GM18517 (cell line): ENCODE data around the gene PEX14.

Source experiments
- ATAC-seq: cut with Tn5 transposase; IDR thresholded peaks from one replicate; pipeline ENCODE4 v1.9.1; 2021; ENCODE audit warnings: mild to moderate bottlenecking, moderate library complexity; ENCODE audit not compliant: unreplicated experiment

Gene PEX14

DNA sequence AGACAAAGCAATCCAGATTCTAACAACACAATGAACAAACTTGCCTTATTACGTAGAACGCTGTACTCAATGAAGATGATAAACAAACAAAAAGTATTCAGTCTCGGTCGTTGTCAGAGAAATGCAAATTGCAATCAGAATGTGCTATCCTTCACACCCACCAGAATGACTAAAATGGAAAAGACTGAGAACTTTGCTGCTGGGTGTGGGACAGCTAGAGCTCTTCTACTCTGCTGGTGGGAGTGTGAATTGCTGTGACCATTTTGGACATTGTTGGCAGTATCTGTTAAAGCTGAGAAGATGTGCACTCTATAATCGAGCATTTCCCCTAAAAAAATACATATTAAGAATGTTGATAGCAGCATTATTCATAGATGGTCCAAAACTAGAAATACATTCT, 111.4 kb downstream of the PEX14 start:
- ATAC-seq, result no peak

DNA sequence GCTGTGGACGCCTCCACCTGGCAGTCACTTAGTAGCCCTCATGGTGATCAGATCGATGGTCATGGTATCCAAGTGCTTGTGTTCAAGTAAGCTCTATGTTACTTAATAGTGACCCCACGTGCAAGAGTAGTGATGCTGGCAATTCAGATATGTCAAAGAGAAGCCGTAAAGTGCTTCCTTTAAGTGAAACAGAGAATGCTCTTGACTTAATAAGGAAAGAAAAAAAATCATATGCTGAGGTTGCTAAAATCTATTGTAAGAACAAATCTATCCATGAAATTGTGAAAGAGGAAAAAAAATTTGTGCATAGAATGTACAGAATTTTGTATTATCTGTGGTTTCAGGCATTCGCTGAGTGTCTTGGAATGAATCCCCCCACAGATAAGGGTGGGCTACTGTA, 113.9 kb downstream of the PEX14 start:
- no peak for ATAC-seq

DNA sequence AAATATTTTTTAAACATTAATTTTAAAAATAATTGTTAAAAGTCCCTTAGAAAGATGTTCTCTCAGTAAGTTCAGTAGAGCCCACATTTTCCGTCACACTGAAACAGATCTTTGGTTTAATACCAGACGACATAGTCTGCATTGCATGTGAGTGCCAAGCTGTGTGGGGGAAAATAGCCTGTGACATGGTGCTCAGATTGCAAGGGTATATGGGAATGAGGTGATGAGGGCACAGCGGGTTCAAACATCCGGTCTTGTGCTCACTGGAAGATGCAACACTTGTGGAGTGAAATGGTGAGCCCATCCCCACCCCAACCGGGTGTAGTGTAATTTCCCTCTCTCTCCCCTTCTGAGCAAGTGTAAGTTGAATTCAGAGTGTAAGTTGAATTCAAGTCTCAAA, 114.3 kb downstream of the PEX14 start:
- no peak for ATAC-seq

DNA sequence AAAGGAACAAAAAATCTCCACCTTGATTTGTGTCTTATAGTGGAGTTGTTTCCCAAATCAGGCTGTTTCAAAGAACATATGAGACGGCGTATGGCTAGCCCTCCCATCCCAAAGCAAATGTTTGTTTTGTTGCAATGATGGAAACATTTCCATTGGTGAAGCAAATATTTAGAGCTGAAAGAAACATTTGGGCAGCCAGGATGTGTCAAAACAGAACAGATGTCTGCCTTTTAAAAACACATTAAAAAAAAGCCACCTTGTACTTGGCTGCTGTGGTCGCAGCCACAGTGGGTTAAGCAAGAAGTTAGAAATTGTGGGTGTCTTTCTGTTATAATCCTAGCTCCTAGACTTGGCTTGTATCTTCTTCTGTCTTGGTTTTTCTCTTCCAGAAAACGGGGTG, 116.3 kb downstream of the PEX14 start:
- ATAC-seq, result no peak

DNA sequence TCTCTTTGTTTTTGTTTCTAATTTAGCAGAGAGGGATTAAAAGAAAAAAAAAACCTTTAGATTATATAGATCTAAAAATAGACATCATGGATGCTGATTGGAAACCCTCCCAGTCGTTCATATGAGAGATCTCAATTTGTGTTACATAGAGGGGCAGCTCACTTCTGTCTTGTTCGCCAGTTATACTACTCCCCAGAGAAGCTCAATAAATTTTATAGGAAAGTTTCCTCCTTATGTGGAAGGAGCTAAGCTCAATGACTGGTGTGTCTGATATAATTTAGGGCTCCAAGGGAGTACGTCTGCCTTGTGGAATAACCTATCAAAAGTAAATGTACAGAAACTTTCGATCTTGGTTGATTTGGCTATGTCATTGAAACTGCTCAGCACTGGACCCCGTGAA, 117.6 kb downstream of the PEX14 start:
- no peak for ATAC-seq

DNA sequence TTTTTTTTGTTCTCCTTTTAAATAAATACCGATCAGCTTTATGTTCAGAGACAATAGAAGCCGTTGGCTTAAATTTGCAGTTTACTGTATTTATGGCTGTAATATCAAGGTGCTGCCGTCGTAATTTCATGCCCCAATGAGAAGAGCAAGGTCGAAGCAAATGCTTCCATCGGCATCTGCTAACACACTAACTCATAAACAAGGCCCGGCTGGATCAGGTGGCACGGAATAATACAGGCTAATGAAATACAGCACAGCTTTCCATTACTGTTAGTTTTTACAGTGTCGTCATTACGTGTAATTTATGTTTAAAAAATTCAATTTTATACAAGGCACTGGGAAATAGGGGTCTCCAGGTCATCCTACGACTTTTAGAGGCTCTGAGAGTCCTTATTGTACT, 119.0 kb downstream of the PEX14 start:
- no peak for ATAC-seq

DNA sequence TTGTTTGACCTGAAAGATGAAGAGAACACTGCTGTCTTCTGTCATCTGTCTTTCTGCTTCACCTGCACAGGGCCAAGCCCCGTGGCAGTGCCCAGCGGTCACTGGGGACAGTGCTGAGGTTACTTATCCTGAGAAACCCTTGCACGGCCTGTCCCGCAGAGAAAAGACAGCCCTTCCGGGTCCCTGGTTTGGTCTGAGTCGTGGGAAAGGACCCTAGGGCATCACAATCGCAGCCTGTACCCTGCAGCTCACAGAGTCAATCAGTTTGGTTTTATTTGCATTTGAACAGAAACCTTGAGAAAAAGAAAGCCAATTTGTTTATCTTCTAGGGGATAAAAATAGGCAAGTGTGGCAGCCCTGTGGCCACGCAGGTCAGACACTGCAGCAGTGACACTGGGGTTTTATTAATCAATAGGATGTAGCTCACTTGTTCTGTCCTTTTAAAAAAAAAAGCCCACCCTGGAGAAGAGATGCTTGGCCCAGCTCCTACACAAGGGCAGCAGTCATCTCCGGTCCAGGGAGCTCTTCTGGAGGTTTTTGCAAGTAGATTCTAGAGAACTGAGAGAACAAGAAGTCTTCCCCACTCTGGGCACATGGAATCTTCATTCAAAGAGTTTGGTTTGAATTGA, 120.0 kb downstream of the PEX14 start:
- no peak for ATAC-seq

DNA sequence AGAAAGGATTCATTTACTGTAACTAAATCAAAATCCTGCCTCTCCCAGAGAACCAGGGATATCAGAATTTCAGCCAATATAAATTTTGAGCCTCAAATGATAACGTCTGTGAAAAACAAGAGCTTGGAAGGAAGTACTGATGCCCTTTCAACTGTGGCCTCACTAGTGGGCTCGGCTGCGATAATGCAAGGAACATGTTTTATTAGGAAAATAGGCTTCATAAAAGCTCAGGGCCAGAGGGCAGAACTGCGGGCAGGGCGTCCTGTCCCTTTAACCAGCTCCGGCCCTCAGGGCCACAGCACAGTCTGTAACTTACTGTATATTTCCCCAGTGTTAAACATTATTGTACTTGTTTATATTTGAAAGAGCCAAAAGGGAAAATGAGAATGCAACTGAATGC, 122.0 kb downstream of the PEX14 start:
- no peak for ATAC-seq

DNA sequence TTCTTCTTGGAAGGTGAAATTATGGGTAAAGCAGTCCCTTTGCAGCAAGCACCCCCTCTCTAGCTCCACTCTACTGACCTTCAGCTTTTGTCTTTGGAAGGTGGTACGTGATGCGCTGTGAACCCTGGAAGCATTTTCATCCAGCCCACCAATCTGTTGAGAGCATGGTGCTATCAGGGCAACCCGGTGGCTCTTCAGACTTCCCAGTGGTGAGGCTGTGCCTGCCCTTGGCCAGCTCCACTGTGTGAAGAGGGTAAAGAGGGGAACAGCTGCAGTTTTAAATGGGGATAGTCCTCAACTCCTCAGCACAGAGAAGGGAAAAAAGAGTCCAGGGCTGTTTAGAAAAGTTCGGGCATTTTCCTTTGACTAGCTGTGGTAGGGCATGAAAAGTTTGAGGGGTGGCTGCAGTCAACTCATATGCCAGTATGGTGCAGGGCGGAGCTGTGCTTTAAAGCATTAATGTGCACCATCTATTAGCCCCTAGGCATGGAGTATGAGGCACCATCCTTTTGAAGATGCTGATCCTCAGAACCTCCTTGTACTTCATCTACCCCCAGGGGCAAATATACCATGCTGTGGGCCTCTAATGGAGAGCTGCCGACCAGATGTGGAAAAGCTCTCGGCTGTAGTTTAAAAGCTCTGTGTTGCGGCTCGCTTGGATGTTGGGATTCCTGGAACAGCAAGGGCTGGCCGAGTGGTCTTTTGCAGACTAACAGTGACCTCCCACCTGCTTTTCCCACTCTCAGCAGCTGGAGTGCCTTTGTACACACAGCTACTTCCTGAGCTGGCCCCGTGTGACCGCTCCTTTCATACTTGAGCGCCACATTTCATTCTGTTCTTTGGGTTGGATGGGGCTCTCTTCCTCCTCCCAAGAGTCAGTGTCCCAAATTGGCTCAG, 123.0 kb downstream of the PEX14 start:
- no peak for ATAC-seq

DNA sequence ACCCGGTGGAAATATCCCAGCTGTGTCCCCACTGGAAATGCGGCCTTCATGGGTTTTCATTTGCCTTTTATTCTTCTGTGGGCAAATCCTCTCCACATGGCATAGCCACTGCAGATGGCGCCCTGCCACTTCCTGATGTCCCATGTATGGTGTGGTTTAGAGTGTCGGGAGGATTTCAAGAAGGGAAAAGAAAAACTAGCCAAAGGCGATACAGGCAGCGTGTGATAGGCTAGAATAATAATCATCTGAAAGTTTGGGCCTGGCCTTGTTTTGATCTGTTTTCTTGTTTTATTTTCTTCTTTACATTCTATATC, 123.6 kb downstream of the PEX14 start:
- ATAC-seq, result no peak

DNA sequence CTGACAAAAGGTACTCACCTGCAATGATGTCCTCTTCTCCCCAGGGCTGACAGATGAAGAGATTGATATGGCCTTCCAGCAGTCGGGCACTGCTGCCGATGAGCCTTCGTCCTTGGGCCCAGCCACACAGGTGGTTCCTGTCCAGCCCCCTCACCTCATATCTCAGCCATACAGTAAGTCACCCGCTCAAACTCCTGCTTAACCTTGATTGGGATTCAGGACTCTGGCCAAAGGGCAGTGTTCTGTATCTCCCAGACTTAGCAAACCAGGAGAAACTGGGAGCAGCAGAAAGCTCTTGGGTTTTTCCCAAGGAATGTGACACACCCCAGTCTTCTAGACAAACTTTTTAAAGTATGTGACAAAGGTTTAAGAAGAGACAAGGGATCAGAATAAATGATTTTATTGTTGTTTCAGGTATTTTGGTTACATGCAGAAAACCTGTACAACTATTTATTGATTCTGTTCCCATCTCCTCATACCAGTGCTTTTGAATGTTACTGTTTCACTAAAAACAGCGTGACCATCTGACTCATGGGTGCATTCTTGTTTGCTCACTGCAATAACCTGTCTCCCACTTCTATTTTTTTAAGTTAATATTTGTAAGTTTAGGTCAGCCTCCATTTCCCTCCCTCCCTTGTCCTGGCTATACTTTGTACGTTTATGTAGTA, 124.6 kb downstream of the PEX14 start:
- no peak for ATAC-seq

DNA sequence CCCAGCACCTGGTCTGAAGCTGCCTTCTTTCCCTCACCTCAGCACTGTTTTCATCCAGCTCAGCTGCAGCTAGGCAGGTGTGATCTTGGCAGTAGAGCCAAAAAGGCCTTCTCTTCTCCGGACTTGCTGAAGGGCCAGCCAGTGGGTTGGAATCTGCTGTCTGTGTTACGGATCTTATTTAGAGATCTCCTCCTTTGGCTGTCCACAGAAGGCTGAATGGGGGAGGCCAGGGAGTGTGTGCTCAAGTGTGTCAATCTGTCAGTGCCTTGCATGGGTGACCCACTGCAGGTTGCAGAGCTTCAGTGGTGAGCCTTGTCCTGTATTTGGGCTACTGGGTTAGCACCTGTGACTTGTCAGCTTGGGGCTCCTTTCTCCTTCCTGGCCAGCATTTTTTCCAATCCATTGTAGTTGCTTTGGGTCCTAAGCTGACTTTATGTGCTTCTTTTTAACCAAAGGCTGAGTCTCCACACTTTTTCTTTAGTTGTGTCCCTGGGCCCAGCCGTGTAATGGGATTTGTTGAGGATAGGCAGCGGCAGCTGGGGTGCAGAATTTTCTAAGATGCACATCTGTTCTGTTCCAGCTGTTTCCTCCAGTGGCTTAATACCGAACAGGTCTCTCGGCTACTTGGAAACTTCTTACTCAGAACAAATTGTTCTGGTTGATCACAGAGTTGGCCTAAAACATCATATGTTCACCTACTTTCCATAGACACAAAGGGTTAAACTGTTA, 126.8 kb downstream of the PEX14 start:
- ATAC-seq, result no peak

DNA sequence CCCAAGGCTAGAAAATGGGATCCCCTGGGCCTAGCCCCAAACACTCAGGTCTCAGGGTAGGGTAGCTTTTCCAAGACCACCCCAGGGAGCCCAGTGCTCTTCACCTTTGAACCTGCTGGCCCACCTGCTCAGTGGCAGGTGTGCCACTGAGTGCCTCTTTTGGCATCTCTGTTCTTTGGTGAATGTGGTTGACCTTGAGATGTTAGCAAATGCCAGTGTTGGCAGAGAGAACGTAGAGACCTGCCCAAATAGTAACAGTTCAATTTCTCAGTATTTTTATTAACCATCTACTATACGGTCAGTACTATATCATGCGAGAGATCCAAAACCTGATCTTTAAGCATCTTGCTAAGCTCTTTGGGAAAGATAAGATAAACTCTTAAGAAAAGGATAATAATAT, 128.2 kb downstream of the PEX14 start:
- no peak for ATAC-seq

DNA sequence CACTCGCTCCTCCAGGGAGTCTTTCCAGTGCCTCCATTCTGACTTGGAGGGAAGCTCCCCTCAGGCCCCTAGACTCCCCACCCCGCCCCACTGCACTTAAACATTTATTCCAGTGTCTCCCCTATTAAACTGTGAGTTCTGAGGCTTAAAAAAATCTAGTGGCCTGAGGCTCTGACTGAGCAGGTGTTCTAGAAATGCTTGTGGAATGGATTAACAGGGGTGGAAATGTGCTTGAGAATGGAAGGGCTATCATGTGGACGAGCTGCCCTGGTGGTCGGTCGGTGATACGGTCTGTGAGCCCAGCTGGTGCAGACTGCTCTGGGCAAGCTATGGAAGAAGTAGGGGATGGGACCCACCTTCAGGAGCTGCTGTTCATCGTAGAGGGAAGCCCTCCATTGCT, 130.2 kb downstream of the PEX14 start:
- no peak for ATAC-seq

DNA sequence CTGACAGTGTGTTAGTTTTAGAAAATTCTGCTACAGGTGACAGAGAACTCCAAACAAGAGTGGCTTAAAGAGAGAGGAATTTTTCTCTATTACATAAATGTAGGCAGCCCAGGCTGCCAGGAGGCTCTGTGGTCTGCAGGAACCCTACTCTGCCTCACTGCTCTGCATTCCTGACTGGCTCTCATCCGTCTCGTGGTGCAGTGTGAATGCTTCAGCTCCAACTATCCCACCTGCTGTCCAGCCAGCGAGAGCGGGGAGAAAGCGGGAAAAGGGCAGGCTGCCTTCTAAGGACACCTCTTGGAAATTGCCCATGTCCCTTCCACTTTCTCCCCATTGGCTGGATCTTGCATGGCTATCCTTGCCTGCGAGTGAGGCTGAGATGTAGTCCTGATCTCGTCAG, 131.3 kb downstream of the PEX14 start:
- ATAC-seq, result no peak

DNA sequence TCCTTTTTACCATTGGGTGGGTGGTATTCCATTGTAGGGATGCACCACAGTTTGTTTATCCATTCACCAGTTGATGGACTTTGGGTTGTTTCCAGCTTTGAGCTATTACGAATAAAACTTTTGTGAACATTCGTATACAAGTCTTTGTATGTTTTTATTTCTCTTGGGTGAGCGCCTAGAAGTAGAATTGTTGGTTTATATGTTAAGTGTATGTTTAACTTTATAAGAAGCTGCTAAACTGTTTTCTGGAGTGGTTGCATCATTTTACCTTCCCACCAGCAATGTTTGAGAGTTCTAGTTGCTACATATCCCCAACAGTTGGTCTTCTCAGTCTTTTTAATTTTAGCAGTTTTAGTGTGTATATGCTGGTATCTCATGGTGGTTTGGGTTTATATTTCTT, 132.5 kb downstream of the PEX14 start:
- ATAC-seq, result no peak

DNA sequence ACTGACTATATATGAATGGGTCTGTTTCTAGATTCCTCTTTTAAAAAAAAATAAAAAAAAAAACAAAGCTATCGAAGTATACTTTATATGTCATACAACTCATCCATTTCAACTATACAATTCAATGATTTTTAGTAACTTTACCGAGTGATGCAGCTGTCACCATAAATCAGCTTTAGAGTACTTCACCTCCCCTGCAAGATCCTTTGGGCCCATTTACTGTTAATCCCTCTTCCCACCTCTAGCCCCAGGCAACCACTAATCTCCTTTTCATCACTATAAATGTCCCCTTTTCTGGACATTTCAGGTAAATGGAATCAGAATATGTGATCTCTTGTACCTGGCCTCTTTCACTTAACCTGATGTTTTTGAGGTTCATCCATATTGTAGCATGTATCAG, 133.9 kb downstream of the PEX14 start:
- ATAC-seq, result no peak

DNA sequence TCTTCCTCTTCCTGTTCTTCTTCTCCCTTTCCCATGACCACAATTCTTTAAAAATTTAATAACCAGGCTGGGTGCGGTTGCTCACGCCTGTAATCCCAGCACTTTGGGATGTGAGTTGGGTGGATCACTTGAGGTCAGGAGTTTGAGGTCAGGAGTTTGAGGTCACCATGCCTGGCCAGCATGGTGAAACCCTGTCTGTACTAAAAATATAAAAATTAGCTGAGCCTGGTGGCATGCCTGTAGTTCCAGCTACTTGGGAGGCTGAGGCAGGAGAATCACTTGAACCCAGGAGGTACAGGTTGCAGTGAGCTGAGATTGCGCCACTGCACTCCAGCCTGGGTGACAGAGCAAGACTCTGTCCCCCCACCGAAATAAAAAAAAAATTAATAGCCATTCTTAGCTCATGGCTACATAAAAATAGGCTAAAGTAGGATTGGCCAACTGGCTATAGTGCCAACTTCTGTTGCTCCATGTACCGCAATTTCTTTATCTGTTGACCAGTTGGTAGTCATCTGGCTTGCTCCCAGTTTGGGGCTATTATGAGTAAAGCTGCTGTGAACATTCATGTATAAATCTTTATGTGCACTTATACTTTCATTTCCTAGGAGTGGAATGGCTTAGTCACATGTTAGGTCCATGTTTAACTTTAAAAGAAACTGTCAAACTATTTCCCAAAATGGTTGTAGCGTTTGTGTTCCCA, 136.3 kb downstream of the PEX14 start:
- no peak for ATAC-seq

DNA sequence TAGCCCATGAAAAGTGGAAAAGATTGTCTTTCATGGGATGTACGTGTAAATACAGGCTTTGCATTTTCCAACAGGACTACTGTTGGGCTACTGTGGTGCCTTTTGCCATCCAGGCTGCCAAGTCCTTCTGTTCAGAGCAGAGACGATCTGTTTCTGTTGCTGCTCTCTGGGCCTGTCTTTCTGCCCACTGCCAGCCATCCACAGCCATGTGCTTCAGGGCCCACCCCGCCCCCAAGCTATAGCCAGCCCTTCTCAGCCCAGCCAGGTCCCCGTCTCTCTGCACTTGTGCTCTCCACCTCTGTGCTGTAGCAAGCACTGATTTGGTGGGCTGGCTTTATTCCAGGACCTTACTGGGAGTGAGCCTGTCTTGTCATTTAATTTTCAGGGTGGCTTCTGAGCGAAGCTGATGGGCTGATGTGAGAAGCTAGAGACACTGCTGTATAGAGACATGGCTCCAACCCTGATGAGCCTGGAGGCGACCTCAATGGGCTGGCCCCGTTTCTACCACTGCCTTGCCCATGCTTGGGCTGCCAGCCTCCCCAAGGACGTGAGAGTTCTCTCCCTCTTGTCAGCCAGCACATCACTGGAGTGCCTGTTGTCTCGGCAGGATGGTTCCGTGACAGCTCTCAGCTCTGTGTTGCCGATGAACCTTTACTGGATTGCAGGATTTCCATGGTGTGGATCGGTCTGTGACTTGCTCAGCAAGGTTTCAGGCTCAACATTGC, 137.8 kb downstream of the PEX14 start:
- no peak for ATAC-seq

DNA sequence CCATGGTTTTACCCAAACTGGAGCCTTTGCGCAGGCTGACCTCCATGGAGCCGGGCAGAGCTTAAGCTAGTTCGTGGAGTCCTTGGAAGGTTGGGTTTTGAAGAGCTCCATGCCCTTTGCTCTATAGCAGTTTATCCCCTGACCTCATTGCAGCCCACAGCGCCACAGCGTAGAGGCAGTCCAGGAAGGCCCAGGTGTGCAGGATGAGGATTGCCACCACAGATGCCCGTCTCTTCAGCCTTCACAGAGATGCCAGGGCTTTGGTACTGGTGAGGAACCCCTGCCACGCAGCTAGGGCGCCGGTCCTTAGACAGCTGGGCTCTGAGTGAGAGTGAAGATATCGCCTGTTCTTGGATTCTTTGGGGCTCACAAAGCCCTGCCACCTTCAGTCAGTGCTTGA, 138.6 kb downstream of the PEX14 start:
- no peak for ATAC-seq
